Measurements from ENCODE around the gene EPHB4.
"Not testable (repeated sequence)": the region's sequence is repeated elsewhere in the genome, so short reads cannot be mapped to it uniquely, and the experiment has no call there.

Gene EPHB4

DNA sequence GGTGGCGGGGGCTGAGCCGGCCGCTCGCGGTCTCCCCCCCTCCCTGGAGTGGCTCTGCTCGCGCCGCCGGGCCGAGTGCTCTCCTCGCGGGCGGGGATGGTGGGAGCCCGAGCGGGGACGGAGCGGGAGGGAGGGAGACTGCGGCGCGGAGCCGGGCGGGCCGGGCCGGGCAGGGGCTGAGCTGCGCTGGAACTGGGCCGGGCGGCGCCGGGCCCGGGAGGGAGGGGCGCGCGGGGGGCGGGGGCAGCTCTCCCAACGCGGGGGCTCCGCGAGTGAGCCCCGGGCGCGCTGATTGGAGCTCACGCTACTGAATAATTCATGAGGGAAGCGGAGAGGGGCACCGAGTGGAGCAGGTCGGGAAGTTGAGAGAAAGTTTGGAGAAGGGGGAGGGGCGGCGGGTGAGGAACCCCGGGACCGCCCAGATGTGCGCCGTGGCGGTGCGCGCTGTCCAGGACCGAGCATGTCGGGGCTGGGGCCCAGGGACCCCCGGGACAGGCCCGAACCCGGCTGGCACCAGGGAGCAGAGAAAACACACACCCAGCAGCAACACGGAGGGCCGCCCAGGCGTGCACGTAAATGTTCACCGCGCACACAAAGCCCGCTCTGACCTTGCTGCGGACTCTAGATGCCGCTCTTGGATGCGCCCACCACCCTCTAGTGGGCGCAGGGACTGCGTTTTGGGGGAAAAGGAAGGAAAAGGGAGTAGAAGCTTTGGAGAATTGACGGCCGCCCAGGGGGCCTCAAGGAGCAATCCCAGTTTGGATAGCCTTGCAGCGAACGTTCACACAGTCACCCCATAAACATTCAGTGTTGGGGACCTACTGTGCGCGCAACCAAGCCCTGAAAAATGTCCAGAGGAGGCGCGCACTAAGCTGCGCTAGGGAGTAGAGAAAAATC lies at the start of gene EPHB4:
TSS of gene EPHB4 (minus strand) at position 194 of the 897 bp plus-strand sequence. CDS start 493 bp downstream, outside the sequence.
- DNase-seq (ENCODE audit: low spot score) = no peak

DNA sequence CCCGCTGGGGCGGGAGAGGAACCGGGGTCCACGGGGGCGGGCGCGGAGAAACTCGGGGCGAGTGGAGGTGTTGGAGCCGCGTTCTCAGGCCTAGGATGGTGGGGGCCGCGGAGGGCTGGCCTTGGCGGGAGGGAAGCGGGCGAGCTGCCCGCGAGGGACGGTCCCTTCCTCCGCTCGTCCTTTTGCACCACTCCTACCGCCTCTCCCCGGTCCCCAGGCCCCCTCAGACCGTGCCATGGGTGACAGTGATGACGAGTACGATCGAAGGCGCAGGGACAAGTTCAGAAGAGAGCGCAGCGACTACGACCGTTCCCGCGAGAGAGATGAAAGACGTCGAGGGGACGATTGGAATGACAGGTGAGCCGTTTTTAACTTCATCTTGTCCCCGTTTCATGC lies 48.0 kb upstream of the EPHB4 start:
- DNase-seq (ENCODE audit: low spot score) = no peak

GRCh38 chr7:100874577-100875355 lies 47.4 kb upstream of the EPHB4 start, which contains the start of gene SRRT:
Gene SRRT (plus strand): TSS chr7:100875103. CDS start chr7:100875591, 488 bp downstream.
- peak; percentile 99 for DNase-seq (ENCODE audit: low spot score)

DNA sequence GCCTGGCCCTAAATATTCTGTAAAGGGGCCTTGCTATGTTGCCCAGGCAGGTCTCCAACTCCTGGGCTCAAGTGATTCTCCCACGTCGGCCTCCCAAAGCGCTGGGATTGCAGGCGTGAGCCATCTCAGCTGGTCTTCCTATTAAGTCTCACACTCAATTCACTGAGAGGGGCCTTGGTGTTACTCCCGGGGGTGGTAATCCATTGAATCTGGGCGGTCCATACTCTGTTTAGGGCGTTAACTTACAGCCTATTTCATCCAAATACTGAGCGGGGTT lies 46.9 kb upstream of the EPHB4 start:
- no peak for DNase-seq (ENCODE audit: low spot score)

DNA sequence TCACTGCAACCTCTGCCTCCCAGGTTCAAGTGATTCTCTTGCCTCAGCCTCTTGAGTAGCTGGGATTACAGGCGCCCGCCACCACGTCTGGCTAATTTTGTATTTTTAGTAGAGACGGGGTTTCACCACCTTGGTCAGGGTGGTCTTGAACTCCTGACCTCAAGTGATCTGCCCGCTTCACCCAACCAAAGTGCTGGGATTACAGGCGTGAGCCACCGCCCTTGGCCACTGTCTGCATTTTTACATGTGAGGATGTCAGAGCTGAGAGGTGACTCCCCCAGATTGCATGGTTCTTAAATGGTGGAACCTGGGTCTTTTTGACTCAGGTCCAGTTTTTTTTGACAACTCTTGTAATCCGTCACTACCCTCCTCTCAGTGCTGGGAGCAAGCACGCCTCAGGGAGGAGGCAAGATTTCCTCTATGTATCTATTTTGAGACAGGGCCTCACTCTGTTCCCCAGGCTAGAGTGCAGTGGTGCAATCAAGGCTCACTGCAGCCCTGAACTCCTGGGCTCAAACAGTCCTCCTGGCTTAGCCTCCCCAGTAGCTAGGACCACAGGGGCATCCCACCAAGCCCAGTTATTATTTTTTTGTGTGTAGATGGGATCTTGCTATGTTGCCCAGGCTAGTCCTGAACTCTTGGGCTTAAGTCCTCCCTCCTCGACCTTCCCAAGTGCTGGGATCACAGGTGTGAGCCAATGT lies 46.4 kb upstream of the EPHB4 start:
- DNase-seq (ENCODE audit: low spot score) = no peak

- no peak for DNase-seq (ENCODE audit: low spot score)
Observed at GRCh38 chr7:100867776-100868485, 40.6 kb upstream of the EPHB4 start.

DNA sequence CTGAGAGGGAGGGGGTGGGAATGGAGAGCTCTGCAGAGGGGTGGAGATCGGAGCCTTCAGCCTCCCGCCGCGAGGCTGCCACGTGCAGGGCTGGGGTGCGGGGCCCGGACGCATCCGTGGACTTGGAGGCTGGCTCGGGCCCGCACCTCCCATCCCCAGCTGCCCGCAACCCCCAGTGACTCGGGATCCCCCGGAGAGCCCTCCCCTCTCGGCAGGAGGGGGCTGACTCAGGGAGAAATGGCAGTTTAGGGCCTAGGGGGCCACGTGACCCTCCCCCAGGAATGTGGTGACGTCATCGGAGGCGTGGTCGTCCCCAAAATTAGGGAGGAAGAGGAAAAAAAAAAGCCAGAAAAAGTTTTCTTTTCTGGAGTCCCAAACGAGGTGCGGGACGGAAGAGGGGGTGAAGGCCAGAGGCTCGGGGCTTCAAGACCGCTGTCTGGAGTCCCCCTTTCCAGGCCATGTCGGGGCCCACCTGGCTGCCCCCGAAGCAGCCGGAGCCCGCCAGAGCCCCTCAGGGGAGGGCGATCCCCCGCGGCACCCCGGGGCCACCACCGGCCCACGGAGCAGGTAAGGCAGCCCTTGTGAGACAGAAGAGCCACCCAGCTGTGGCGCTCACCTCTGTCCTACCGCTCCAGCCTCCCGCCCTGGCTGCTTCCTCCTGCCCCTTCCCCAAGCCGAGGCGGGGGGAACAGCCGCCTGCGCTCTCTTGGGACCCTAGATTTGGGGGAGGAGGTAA lies 39.9 kb upstream of the EPHB4 start, which contains the start of gene TRIP6:
TSS of gene TRIP6 (plus strand) at position 348 of the 736 bp plus-strand sequence. CDS start at position 459, 111 bp downstream.
- DNase-seq (ENCODE audit: low spot score) = peak; percentile 85

DNA sequence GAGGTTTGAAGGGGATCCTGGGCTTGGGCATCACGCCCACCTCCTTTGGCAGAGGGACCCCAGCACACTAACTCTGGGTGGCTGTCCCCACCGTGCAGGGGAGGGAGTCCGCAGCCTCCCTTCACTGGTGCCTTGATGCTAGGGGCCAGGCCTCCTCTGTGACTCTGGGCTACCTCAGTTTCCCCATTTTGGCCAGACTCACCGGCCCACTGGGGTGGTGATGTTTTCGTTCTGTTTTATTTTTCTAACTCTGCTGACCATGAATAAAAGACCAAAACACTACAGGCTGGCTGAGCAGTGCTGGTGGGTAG lies 39.4 kb upstream of the EPHB4 start:
- DNase-seq (ENCODE audit: low spot score) = no peak

- DNase-seq (ENCODE audit: low spot score) = peak; percentile 82
Observed at GRCh38 chr7:100865938-100866728, 38.8 kb upstream of the EPHB4 start.

DNA sequence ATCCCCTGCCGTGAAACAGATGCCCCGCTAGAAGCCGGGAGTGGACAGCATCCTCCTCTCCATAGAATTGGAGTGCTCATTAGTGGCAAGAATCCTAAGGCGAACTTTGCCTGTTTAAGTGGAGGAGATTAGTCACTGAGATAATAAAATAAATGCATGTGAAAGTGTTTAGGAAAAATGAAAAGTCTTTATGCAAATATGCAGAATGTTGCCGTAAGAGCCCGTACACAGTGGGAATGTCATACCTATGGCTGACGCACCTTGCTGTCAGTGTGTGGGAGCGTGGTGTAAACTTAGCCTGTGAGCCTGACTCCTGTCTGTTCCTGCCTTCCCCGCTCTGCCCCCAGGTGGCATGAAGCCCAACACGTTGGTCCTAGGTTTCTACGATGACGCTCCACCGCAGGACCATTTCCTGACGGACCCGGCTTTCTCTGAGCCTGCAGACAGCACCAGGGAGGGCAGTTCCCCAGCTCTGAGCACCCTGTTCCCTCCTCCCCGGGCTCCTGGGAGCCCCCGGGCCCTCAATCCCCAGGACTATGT lies 38.1 kb upstream of the EPHB4 start:
- no peak for DNase-seq (ENCODE audit: low spot score)

DNA sequence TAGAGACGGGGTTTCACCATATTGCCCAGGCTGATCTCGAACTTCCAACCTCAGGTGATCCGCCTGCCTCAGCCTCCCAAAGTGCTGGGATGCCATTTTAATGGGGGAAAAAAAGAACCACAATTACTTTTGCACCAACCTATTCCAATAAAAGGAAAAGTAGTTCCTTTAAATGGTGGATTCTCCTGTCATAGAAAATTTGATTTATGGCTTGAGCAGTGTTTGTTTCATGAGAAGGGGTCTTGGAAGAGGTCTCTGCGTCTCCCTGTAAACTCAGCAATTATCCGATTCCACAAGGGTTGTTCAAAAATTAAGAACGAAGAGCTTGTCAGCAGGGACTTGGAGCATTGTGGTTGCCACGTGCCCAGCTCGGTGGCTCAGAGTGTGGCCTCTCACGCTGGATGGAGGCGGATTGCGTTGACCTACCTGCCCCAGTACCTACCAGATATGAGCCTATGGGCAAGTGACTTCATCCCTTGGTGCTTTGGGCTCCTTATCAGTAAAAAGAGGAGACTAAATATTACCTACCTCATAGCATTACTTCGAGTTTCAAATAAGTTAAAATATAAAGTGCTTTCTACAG lies 37.0 kb upstream of the EPHB4 start:
- no peak for DNase-seq (ENCODE audit: low spot score)

GRCh38 chr7:100863406-100863950 lies 36.2 kb upstream of the EPHB4 start:
- DNase-seq (ENCODE audit: low spot score) = peak; percentile 72

- DNase-seq (ENCODE audit: low spot score) = no peak
Observed at GRCh38 chr7:100861616-100861985, 34.3 kb upstream of the EPHB4 start.

- DNase-seq (ENCODE audit: low spot score) = no peak
Observed at GRCh38 chr7:100860702-100861615, 33.6 kb upstream of the EPHB4 start.

GRCh38 chr7:100859856-100860255 lies 32.5 kb upstream of the EPHB4 start:
- no peak for DNase-seq (ENCODE audit: low spot score)

GRCh38 chr7:100856871-100857282 lies 29.6 kb upstream of the EPHB4 start:
- no peak for DNase-seq (ENCODE audit: low spot score)

GRCh38 chr7:100855515-100855914 lies 28.2 kb upstream of the EPHB4 start:
- no peak for DNase-seq (ENCODE audit: low spot score)

DNA sequence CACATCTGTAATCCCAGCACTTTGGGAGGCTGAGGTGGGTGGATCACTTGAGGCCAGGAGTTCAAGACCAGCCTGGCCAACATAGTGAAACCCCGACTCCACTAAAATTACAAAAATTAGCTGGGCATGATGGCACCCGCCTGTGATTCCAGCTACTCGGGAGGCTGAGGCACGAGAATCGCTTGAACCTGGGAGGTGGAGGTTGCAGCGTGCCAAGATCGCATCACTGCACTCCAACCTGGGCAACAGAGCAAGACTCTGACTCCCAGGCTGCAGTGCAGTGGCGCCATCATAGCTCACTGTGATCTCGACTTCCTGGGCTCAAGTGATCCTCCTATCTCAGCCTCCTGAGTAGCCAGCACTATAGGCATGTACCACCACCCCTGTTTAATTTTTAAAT lies 27.6 kb upstream of the EPHB4 start:
- not testable (repeated sequence) for DNase-seq (ENCODE audit: low spot score)
